K562 (cell line): Measurements from ENCODE around the gene PLGRKT. TPM values are rescaled to one million over a fixed set of nuclear protein-coding genes. Genes with fewer than 3 reads are reported as not detected.

Experiments used
- ATAC-seq: fragments of 200-7000 bp; cut with Tn5 transposase; 3 replicates; pipeline ENCODE4 v1.9.1; 2020; ENCODE audit warnings: moderate library complexity
- BruUV-seq: library from RNA; stranded (reverse); fragments of 400-500 nt; replicated peaks from 2 replicates; lab custom pipeline; 2021; lab: Mats Ljungman, UMichigan
- CTCF ChIA-PET: fragments of 300-600 bp; formaldehyde crosslinking; extraction: SDS; loops from one replicate; lab custom pipeline; 2021; ENCODE audit warnings: low intra/inter-chr PET ratio; lab: Yijun Ruan, JAX
- POLR2A ChIA-PET: fragments of 300-600, 350-650 bp; sonication (Branson Sonifier 250); formaldehyde crosslinking; extraction: SDS; loops from one replicate; lab custom pipeline; 2021; ENCODE audit warnings: antibody characterized with exemption, inconsistent platforms; lab: Yijun Ruan, JAX
- DNase-seq, 4 experiments: peaks; one replicate each; pipeline versions ENCODE4 v3.0.0 to v3.0.0-alpha.2; 2011 to 2018; ENCODE audit warnings: low spot score in 3 of 4, mixed read lengths in 3 of 4; ENCODE audit errors: extremely low read depth in 1 of 4
- FAIRE-seq: peaks from 2 replicates; lab custom pipeline; 2011; peaks lifted over from hg19 to GRCh38; lab: Jason Lieb, UNC
- H2AFZ ChIP-seq: 2 replicates; pipeline ENCODE4 v1.6.0; 2011; ENCODE audit warnings: low read depth, low read length, control low read depth, inconsistent platforms
- H3K27ac ChIP-seq: fragments of 200-600 bp; 3 replicates; pipeline ENCODE4 v1.8.0; 2011; ENCODE audit warnings: low read depth, mild to moderate bottlenecking, control low read depth, inconsistent platforms, low read length, moderate library complexity, mixed read lengths; ENCODE audit errors: extremely low read depth
- H3K27me3 ChIP-seq, 2 experiments: fragments of 300-600 bp in 1 of 2; 2 replicates in 1 of 2; 3 replicates in 1 of 2; pipeline versions ENCODE4 v1.6.0 to v1.8.0; 2011; ENCODE audit warnings: inconsistent platforms in 2 of 2, low read length in 2 of 2, mild to moderate bottlenecking in 1 of 2, mixed read lengths in 1 of 2, moderate library complexity in 1 of 2; ENCODE audit not compliant: control insufficient read depth in 2 of 2, insufficient read depth in 2 of 2
- H3K36me3 ChIP-seq: fragments of 300-600 bp; 3 replicates; pipeline ENCODE4 v1.8.0; 2011; ENCODE audit warnings: mild to moderate bottlenecking, low read length, inconsistent platforms; ENCODE audit not compliant: control insufficient read depth, insufficient read depth
- H3K4me1 ChIP-seq, 2 experiments: fragments of 200-600 bp in 1 of 2; replicated peaks in 1 of 2; 2 replicates in 1 of 2; 3 replicates in 1 of 2; pipeline versions ENCODE4 v1.5.1 to v1.8.0; 2011; ENCODE audit warnings: inconsistent platforms in 2 of 2, low read length in 2 of 2, mild to moderate bottlenecking in 1 of 2, mixed read lengths in 1 of 2, moderate library complexity in 1 of 2; ENCODE audit not compliant: control insufficient read depth in 2 of 2, insufficient read depth in 2 of 2
- H3K4me2 ChIP-seq: 2 replicates; pipeline ENCODE4 v1.6.1; 2011; ENCODE audit warnings: low read length, control low read depth, inconsistent platforms, mixed read lengths; ENCODE audit not compliant: insufficient read depth
- H3K4me3 ChIP-seq: fragments of 200-600 bp; sonication (generic), shearing (Covaris generic); 2 replicates; pipeline ENCODE4 v1.5.1; 2016; ENCODE audit warnings: control low read depth, inconsistent platforms
- H3K79me2 ChIP-seq: fragments of 200-600 bp; 3 replicates; pipeline ENCODE4 v1.8.0; 2011; ENCODE audit warnings: low read length, inconsistent platforms; ENCODE audit not compliant: control insufficient read depth, insufficient read depth
- H3K9ac ChIP-seq, 2 experiments: 2 replicates each; pipeline versions ENCODE4 v1.6.0 to v1.6.1; 2011; ENCODE audit warnings: low read depth in 2 of 2, low read length in 2 of 2, control low read depth in 1 of 2, inconsistent platforms in 1 of 2, mild to moderate bottlenecking in 1 of 2, mixed read lengths in 1 of 2; ENCODE audit not compliant: insufficient read depth in 1 of 2
- H3K9me1 ChIP-seq: one replicate; pipeline ENCODE4 v1.6.0; 2011; ENCODE audit warnings: inconsistent platforms, mild to moderate bottlenecking, low read length, moderate library complexity; ENCODE audit not compliant: control insufficient read depth, insufficient read depth
- H3K9me3 ChIP-seq: replicated peaks from 2 replicates; pipeline ENCODE4 v1.5.1; 2011; ENCODE audit warnings: low read depth, low read length, inconsistent platforms; ENCODE audit not compliant: control insufficient read depth, insufficient read depth
- H4K20me1 ChIP-seq: replicated peaks from 2 replicates; pipeline ENCODE4 v1.6.1; 2011; ENCODE audit warnings: low read length, inconsistent platforms, mixed read lengths; ENCODE audit not compliant: control insufficient read depth, insufficient read depth
- CTCF ChIP-seq, 3 experiments: IDR thresholded peaks in 2 of 3; conservative IDR thresholded peaks in 1 of 3; 2 replicates each; pipeline ENCODE4 v1.5.1; 2011 to 2012; ENCODE audit warnings: low read length in 3 of 3, mild to moderate bottlenecking in 3 of 3, control low read depth in 2 of 3, improper control_type of control experiment in 1 of 3, inconsistent platforms in 1 of 3, low read depth in 1 of 3, mixed read lengths in 1 of 3, moderate library complexity in 1 of 3; ENCODE audit not compliant: insufficient read depth in 2 of 3
- MED1 ChIP-seq: sonication (generic); formaldehyde crosslinking; IDR thresholded peaks from 2 replicates; pipeline ENCODE4 v1.8.1; 2023; ENCODE audit warnings: missing genetic modification reagents, borderline replicate concordance
- NCOR1 ChIP-seq: fragments of 450-650 bp; IDR thresholded peaks from 2 replicates; pipeline ENCODE4 v1.6.1; 2016; ENCODE audit warnings: mild to moderate bottlenecking, moderate library complexity
- NONO ChIP-seq, 2 experiments: fragments of 200-400 bp in 1 of 2; fragments of 450-650 bp in 1 of 2; formaldehyde crosslinking in 1 of 2; IDR thresholded peaks; 2 replicates each; pipeline ENCODE4 v1.6.1; 2017; ENCODE audit warnings: low read depth in 2 of 2, mild to moderate bottlenecking in 2 of 2, moderate library complexity in 2 of 2, low read length in 1 of 2
- POLR2A ChIP-seq: fragments of 450-650 bp; conservative IDR thresholded peaks from 2 replicates; pipeline ENCODE4 v1.6.1; 2016
- POLR2AphosphoS2 ChIP-seq: IDR thresholded peaks from 2 replicates; pipeline ENCODE4 v1.6.1; 2012; ENCODE audit warnings: low read length, improper control_type of control experiment
- SLC30A9 ChIP-seq: fragments of 250-450 bp; sonication (Bioruptor Pico); IDR thresholded peaks from 2 replicates; pipeline ENCODE4 v1.8.0; 2022; ENCODE audit warnings: mild to moderate bottlenecking, moderate library complexity
- SMC3 ChIP-seq: conservative IDR thresholded peaks from 2 replicates; pipeline ENCODE4 v1.6.1; 2011; ENCODE audit warnings: low read depth, low read length, improper control_type of control experiment; ENCODE audit not compliant: insufficient read depth
- TAL1 ChIP-seq: fragments of 450-650 bp; IDR thresholded peaks from 2 replicates; pipeline ENCODE4 v1.6.1; 2016; ENCODE audit warnings: mild to moderate bottlenecking
- TBL1XR1 ChIP-seq, 2 experiments: IDR thresholded peaks; 2 replicates each; pipeline ENCODE4 v1.6.1; 2012; ENCODE audit warnings: improper control_type of control experiment in 2 of 2, low read length in 2 of 2, mild to moderate bottlenecking in 1 of 2
- ZNF644 ChIP-seq: fragments of 200-800 bp; sonication (Bioruptor generic); IDR thresholded peaks from 2 replicates; pipeline ENCODE4 v1.6.1; 2016; ENCODE audit warnings: low read depth, missing genetic modification characterization, missing compliant biosample characterization
- WGBS: fragments of 100-300 bp; shearing (Covaris generic); methylation state at CpG from one replicate; pipeline ENCODE4 v1.1.6; 2016; ENCODE audit warnings: low coverage, mixed read lengths; ENCODE audit not compliant: insufficient coverage; ENCODE audit errors: missing lambda C conversion rate; 5-methylcytosine and 5-hydroxymethylcytosine counted together
- in situ Hi-C: fragments of 300-500 bp; cut with MboI; formaldehyde crosslinking; loops from 4 replicates; pipeline ENCODE4 v1.15.0; 2018; ENCODE audit warnings: inconsistent platforms, mixed read lengths
- intact Hi-C: fragments of 100-400 bp; cut with micrococcal nuclease; formaldehyde crosslinking; loops from 2 replicates; pipeline ENCODE4 v1.14.2; 2022
- polyA plus RNA-seq, 8 experiments: library from polyadenylated mRNA; depleted of rRNA in 4 of 8; stranded (reverse) in 5 of 8; unstranded in 3 of 8; fragments of >200 nt; fragmentation: Nextera tagmentation in 2 of 8; fragmentation: Illumina TruSeq in 1 of 8; extraction: Ambion mirVana in 2 of 8; extraction: Trizol in 1 of 8; gene quantifications; 2 replicates each; pipeline versions ENCODE4 v1.2.1 to v1.2.3, GENCODE V29; 2011 to 2014; ENCODE audit warnings: inconsistent platforms in 1 of 8, missing spikeins in 1 of 8
- total RNA-seq, 7 experiments: library from RNA; depleted of rRNA in 6 of 7; stranded (reverse); fragments of >200 nt in 6 of 7; fragmentation: Illumina TruSeq in 2 of 7; extraction: Trizol in 2 of 7; gene quantifications; 2 replicates each; pipeline versions ENCODE4 v1.2.1 to v1.2.3, GENCODE V29; 2011 to 2021; ENCODE audit warnings: low replicate concordance in 1 of 7
- TF ChIP-seq, protein P1 (sequence below), 2 experiments: fragments of 450-650 bp; formaldehyde crosslinking in 1 of 2; IDR thresholded peaks; 2 replicates each; pipeline versions ENCODE4 v1.4.0 to v1.6.1; 2014 to 2020; ENCODE audit warnings: mild to moderate bottlenecking in 2 of 2, borderline replicate concordance in 1 of 2, low read depth in 1 of 2

PLGRKT gene
- total and polyA plus RNA-seq, 9 of the 15 experiments (the other 6 are each of a cell fraction or from before 2014, with no cell fraction given): 4.7 to 13.8 (median 6.5) TPM

DNA sequence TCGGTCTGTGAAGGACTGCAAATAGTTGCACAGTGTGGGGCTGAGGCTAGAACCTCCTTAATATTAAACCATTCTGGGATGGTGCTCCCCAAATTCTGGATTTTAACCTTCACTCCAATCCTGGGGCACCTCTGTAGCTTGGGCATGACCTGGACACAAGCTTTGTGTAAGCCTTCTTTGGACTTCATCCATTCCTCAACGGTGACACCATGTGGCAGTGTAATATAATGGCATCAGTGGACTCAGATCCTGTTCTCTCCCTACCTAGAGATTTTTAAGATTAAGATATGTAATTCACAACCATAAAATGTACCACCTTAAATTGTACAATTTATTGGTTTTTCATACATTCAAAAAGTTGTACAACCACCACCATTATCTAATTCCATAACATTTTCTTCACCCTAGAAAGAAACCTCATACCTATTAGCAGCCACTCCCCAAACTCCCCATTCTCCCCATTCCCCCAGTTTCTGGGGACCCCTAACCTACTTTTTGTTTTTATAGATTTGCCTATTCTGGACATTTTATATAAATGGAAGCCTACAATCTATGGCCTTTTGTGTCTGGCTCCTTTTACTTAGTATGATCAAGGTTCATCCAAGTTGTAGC is 4.8 kb upstream of the PLGRKT start:
- peak; percentile 63; the same call in 2 of the 3 replicates for ATAC-seq
- Histone ChIP-seq H4K20me1 (no peaks in the 10 kb centered on the region), H2AFZ (no peak overlapping the region), H3K4me1 (peaks cover 0 to 4% of the 10 kb centered on the region in 2 experiments; a peak in 1 of 5 replicates), H3K27ac (no peak overlapping the region), H3K4me2 (no peak overlapping the region), H3K9me1 (no peaks in the 10 kb centered on the region), H3K79me2 (no peaks in the 10 kb centered on the region), H3K36me3 (no peaks in the 10 kb centered on the region), H3K9ac (no peak overlapping the region), H3K27me3 (no peaks in the 10 kb centered on the region), H3K4me3 (no peak overlapping the region), H3K9me3 (no peaks in the 10 kb centered on the region)
- intact Hi-C loops (loop anchor here (5.0 kb wide), 1 partner anchor 255 kb away; the partner anchor contains the start of gene INSL6), in situ Hi-C loops (loop anchor here (5.0 to 25.0 kb wide), 3 partner anchors 150 to 830 kb away; partner anchors contain the start of gene AK3)
- FAIRE-seq: peak; percentile 88
- no TSS peak for BruUV-seq
- ChIA-PET CTCF (interaction anchor here (1.0 to 1.6 kb wide), 2 partner anchors 158 to 256 kb away, joined by 3 to 6 read pairs; no protein-coding TSS in a partner anchor), POLR2A (interaction anchor here (0.5 kb wide), 1 partner anchor 47 kb away, joined by 3 read pairs; no protein-coding TSS in a partner anchor)
- peak; percentile 17 to 50 (median 22) for DNase-seq
- 25% methylated on average over 2 of the region's 2 CpGs for WGBS
- TF ChIP-seq ZNF644 (tag) (no peak), POLR2A (no peak), TAL1 (no peak), SMC3 (0 out of 2 replicates have a peak, but pooled peaks have one; percentile 25), CTCF (IDR thresholded peaks at IDR 0.05 in 2 of 3, conservative IDR thresholded peaks at IDR 0.05 in 1 of 3; ENCODE audit: insufficient read depth in 2 of 3, low read depth in 1 of 3, low read length in 3 of 3) (peak in 2 of 3 experiments; percentile 30 to 56; a peak in 4 of 6 replicates), MED1 (CRISPR knock-in tag) (no peak), NONO (IDR thresholded peaks at IDR 0.05; ENCODE audit: low read depth in 2 of 2, low read length in 1 of 2) (no peak), NCOR1 (no peak), POLR2AphosphoS2 (no peak), SLC30A9 (CRISPR knock-in tag) (no peak), TBL1XR1 (IDR thresholded peaks at IDR 0.05; ENCODE audit: low read length in 2 of 2) (no peak)
- TF ChIP-seq, protein P1, sequence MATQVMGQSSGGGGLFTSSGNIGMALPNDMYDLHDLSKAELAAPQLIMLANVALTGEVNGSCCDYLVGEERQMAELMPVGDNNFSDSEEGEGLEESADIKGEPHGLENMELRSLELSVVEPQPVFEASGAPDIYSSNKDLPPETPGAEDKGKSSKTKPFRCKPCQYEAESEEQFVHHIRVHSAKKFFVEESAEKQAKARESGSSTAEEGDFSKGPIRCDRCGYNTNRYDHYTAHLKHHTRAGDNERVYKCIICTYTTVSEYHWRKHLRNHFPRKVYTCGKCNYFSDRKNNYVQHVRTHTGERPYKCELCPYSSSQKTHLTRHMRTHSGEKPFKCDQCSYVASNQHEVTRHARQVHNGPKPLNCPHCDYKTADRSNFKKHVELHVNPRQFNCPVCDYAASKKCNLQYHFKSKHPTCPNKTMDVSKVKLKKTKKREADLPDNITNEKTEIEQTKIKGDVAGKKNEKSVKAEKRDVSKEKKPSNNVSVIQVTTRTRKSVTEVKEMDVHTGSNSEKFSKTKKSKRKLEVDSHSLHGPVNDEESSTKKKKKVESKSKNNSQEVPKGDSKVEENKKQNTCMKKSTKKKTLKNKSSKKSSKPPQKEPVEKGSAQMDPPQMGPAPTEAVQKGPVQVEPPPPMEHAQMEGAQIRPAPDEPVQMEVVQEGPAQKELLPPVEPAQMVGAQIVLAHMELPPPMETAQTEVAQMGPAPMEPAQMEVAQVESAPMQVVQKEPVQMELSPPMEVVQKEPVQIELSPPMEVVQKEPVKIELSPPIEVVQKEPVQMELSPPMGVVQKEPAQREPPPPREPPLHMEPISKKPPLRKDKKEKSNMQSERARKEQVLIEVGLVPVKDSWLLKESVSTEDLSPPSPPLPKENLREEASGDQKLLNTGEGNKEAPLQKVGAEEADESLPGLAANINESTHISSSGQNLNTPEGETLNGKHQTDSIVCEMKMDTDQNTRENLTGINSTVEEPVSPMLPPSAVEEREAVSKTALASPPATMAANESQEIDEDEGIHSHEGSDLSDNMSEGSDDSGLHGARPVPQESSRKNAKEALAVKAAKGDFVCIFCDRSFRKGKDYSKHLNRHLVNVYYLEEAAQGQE (IDR thresholded peaks at IDR 0.05; ENCODE audit: borderline replicate concordance): peak; percentile 39; the same call in 1 of the 2 replicates
- TF ChIP-seq, protein P1 (CRISPR knock-in tag; IDR thresholded peaks at IDR 0.05; ENCODE audit: low read depth): no peak
